GM19438 (cell line): ENCODE results near the gene ZBTB39.
A peak's percentile ranks its signal among the peaks of the same experiment; 100 is the strongest.
"Not testable (repeated sequence)": the region's sequence is repeated elsewhere in the genome, so short reads cannot be mapped to it uniquely, and the experiment has no call there.

Experiments used
- ATAC-seq: cut with Tn5 transposase; IDR thresholded peaks from one replicate; pipeline ENCODE4 v1.9.1; 2021; ENCODE audit warnings: low read depth; ENCODE audit not compliant: unreplicated experiment

The ZBTB39 gene

GRCh38 chr12:57005980-57006808 is at the start of gene ZBTB39:
Gene ZBTB39 (minus strand): TSS chr12:57006546. CDS start chr12:57004917, 1,629 bp downstream.
- ATAC-seq, result peak; percentile 62

GRCh38 chr12:57055824-57056223 is 49.5 kb upstream of the ZBTB39 start:
- no peak for ATAC-seq

- not testable (repeated sequence) for ATAC-seq
These were observed 47.6 kb upstream of the ZBTB39 start for GRCh38 chr12:57053901-57054300.

GRCh38 chr12:57053146-57053545 is 46.8 kb upstream of the ZBTB39 start:
- not testable (repeated sequence) for ATAC-seq

GRCh38 chr12:57051011-57051410 is 44.7 kb upstream of the ZBTB39 start:
- ATAC-seq, result no peak

- no peak for ATAC-seq
These were observed 43.5 kb upstream of the ZBTB39 start, which contains the start of gene MYO1A for GRCh38 chr12:57049890-57050289. Gene MYO1A (minus strand): TSS chr12:57050129. CDS start chr12:57048323, 1,806 bp downstream.

GRCh38 chr12:57049119-57049446 is 42.7 kb upstream of the ZBTB39 start:
- ATAC-seq, result no peak

GRCh38 chr12:57048423-57049118 is 42.2 kb upstream of the ZBTB39 start:
- ATAC-seq, result no peak

GRCh38 chr12:57047981-57048380 is 41.6 kb upstream of the ZBTB39 start:
- no peak for ATAC-seq

- no peak for ATAC-seq
These were observed 40.9 kb upstream of the ZBTB39 start for GRCh38 chr12:57046947-57047890.

GRCh38 chr12:57046086-57046791 is 39.9 kb upstream of the ZBTB39 start:
- no peak for ATAC-seq

- ATAC-seq, result no peak
These were observed 38.5 kb upstream of the ZBTB39 start for GRCh38 chr12:57044889-57045288.

- no peak for ATAC-seq
These were observed 38.1 kb upstream of the ZBTB39 start for GRCh38 chr12:57044468-57044867.

GRCh38 chr12:57042695-57043094 is 36.3 kb upstream of the ZBTB39 start:
- ATAC-seq, result no peak

GRCh38 chr12:57040750-57041149 is 34.4 kb upstream of the ZBTB39 start:
- no peak for ATAC-seq

- ATAC-seq, result no peak
These were observed 33.9 kb upstream of the ZBTB39 start for GRCh38 chr12:57040211-57040610.

GRCh38 chr12:57039016-57039798 is 32.9 kb upstream of the ZBTB39 start:
- ATAC-seq, result no peak

- no peak for ATAC-seq
These were observed 30.9 kb upstream of the ZBTB39 start for GRCh38 chr12:57037264-57037663.

GRCh38 chr12:57033431-57033830 is 27.1 kb upstream of the ZBTB39 start:
- no peak for ATAC-seq
